Measurements from ENCODE around the gene IL4R.

Gene IL4R

GRCh38 chr16:27308792-27309191 is 5.0 kb upstream of the IL4R start:
- Histone ChIP-seq H3K9ac (ENCODE audit: low read depth, low read length) (no peak overlapping the region), H3K9me3 (ENCODE audit: control insufficient read depth, insufficient read depth, low read length) (no peaks in the 10 kb centered on the region), H3K4me1 (ENCODE audit: control insufficient read depth, insufficient read depth, low read length) (no peaks in the 10 kb centered on the region), H3K27me3 (ENCODE audit: control insufficient read depth, insufficient read depth, low read length) (no peaks in the 10 kb centered on the region), H3K4me3 (ENCODE audit: low read depth, low read length) (no peak overlapping the region), H3K36me3 (ENCODE audit: control insufficient read depth, insufficient read depth, low read length) (no peaks in the 10 kb centered on the region)

- H3K36me3 ChIP-seq (ENCODE audit: control insufficient read depth, insufficient read depth, low read length) = no peaks in the 10 kb centered on the region
- no peaks in the 10 kb centered on the region for H3K9me3 ChIP-seq (ENCODE audit: control insufficient read depth, insufficient read depth, low read length)
- H3K9ac ChIP-seq (ENCODE audit: low read depth, low read length) = no peak overlapping the region
- H3K4me1 ChIP-seq (ENCODE audit: control insufficient read depth, insufficient read depth, low read length) = peaks cover 3% of the 10 kb centered on the region
- no peak overlapping the region for H3K4me3 ChIP-seq (ENCODE audit: low read depth, low read length)
- H3K27me3 ChIP-seq (ENCODE audit: control insufficient read depth, insufficient read depth, low read length) = no peaks in the 10 kb centered on the region
Measured at GRCh38 chr16:27310576-27311447, 3.0 kb upstream of the IL4R start.

GRCh38 chr16:27311448-27311830 is 2.3 kb upstream of the IL4R start:
- H3K9me3 ChIP-seq (ENCODE audit: control insufficient read depth, insufficient read depth, low read length) = no peaks in the 10 kb centered on the region
- H3K27me3 ChIP-seq (ENCODE audit: control insufficient read depth, insufficient read depth, low read length) = no peaks in the 10 kb centered on the region
- no peak overlapping the region for H3K4me3 ChIP-seq (ENCODE audit: low read depth, low read length)
- no peaks in the 10 kb centered on the region for H3K36me3 ChIP-seq (ENCODE audit: control insufficient read depth, insufficient read depth, low read length)
- H3K4me1 ChIP-seq (ENCODE audit: control insufficient read depth, insufficient read depth, low read length) = peaks cover 3% of the 10 kb centered on the region
- no peak overlapping the region for H3K9ac ChIP-seq (ENCODE audit: low read depth, low read length)

GRCh38 chr16:27311897-27312303 is 1.9 kb upstream of the IL4R start:
- no peaks in the 10 kb centered on the region for H3K27me3 ChIP-seq (ENCODE audit: control insufficient read depth, insufficient read depth, low read length)
- no peak overlapping the region for H3K9ac ChIP-seq (ENCODE audit: low read depth, low read length)
- H3K4me3 ChIP-seq (ENCODE audit: low read depth, low read length) = no peak overlapping the region
- H3K36me3 ChIP-seq (ENCODE audit: control insufficient read depth, insufficient read depth, low read length) = no peaks in the 10 kb centered on the region
- peaks cover 3% of the 10 kb centered on the region for H3K4me1 ChIP-seq (ENCODE audit: control insufficient read depth, insufficient read depth, low read length)
- no peaks in the 10 kb centered on the region for H3K9me3 ChIP-seq (ENCODE audit: control insufficient read depth, insufficient read depth, low read length)

GRCh38 chr16:27312580-27313421 is 973 bp upstream of the IL4R start:
- H3K4me1 ChIP-seq (ENCODE audit: control insufficient read depth, insufficient read depth, low read length) = peaks cover 3% of the 10 kb centered on the region
- no peaks in the 10 kb centered on the region for H3K9me3 ChIP-seq (ENCODE audit: control insufficient read depth, insufficient read depth, low read length)
- no peaks in the 10 kb centered on the region for H3K36me3 ChIP-seq (ENCODE audit: control insufficient read depth, insufficient read depth, low read length)
- peak overlapping the region; percentile 45 for H3K4me3 ChIP-seq (ENCODE audit: low read depth, low read length)
- no peaks in the 10 kb centered on the region for H3K27me3 ChIP-seq (ENCODE audit: control insufficient read depth, insufficient read depth, low read length)
- no peak overlapping the region for H3K9ac ChIP-seq (ENCODE audit: low read depth, low read length)

- H3K4me3 ChIP-seq (ENCODE audit: low read depth, low read length) = peak overlapping the region; percentile 62
- no peaks in the 10 kb centered on the region for H3K27me3 ChIP-seq (ENCODE audit: control insufficient read depth, insufficient read depth, low read length)
- H3K9ac ChIP-seq (ENCODE audit: low read depth, low read length) = peak overlapping the region; percentile 88
- H3K36me3 ChIP-seq (ENCODE audit: control insufficient read depth, insufficient read depth, low read length) = no peaks in the 10 kb centered on the region
- no peaks in the 10 kb centered on the region for H3K9me3 ChIP-seq (ENCODE audit: control insufficient read depth, insufficient read depth, low read length)
- peaks cover 15% of the 10 kb centered on the region for H3K4me1 ChIP-seq (ENCODE audit: control insufficient read depth, insufficient read depth, low read length)
Measured at GRCh38 chr16:27314161-27314723, 468 bp downstream of the IL4R start.

- Histone ChIP-seq H3K9ac (ENCODE audit: low read depth, low read length) (no peak overlapping the region), H3K9me3 (ENCODE audit: control insufficient read depth, insufficient read depth, low read length) (no peaks in the 10 kb centered on the region), H3K4me1 (ENCODE audit: control insufficient read depth, insufficient read depth, low read length) (peaks cover 15% of the 10 kb centered on the region), H3K36me3 (ENCODE audit: control insufficient read depth, insufficient read depth, low read length) (no peaks in the 10 kb centered on the region), H3K27me3 (ENCODE audit: control insufficient read depth, insufficient read depth, low read length) (no peaks in the 10 kb centered on the region), H3K4me3 (ENCODE audit: low read depth, low read length) (no peak overlapping the region)
Measured at GRCh38 chr16:27314986-27315332, 1.2 kb downstream of the IL4R start.

GRCh38 chr16:27315333-27316037 is 1.7 kb downstream of the IL4R start:
- no peaks in the 10 kb centered on the region for H3K36me3 ChIP-seq (ENCODE audit: control insufficient read depth, insufficient read depth, low read length)
- H3K9me3 ChIP-seq (ENCODE audit: control insufficient read depth, insufficient read depth, low read length) = no peaks in the 10 kb centered on the region
- no peak overlapping the region for H3K9ac ChIP-seq (ENCODE audit: low read depth, low read length)
- peaks cover 15% of the 10 kb centered on the region for H3K4me1 ChIP-seq (ENCODE audit: control insufficient read depth, insufficient read depth, low read length)
- H3K4me3 ChIP-seq (ENCODE audit: low read depth, low read length) = no peak overlapping the region
- H3K27me3 ChIP-seq (ENCODE audit: control insufficient read depth, insufficient read depth, low read length) = no peaks in the 10 kb centered on the region

- Histone ChIP-seq H3K4me1 (ENCODE audit: control insufficient read depth, insufficient read depth, low read length) (peaks cover 15% of the 10 kb centered on the region), H3K4me3 (ENCODE audit: low read depth, low read length) (no peak overlapping the region), H3K9ac (ENCODE audit: low read depth, low read length) (no peak overlapping the region), H3K9me3 (ENCODE audit: control insufficient read depth, insufficient read depth, low read length) (no peaks in the 10 kb centered on the region), H3K27me3 (ENCODE audit: control insufficient read depth, insufficient read depth, low read length) (no peaks in the 10 kb centered on the region), H3K36me3 (ENCODE audit: control insufficient read depth, insufficient read depth, low read length) (no peaks in the 10 kb centered on the region)
Measured at GRCh38 chr16:27316038-27316680, 2.4 kb downstream of the IL4R start.

- H3K27me3 ChIP-seq (ENCODE audit: control insufficient read depth, insufficient read depth, low read length) = no peaks in the 10 kb centered on the region
- H3K36me3 ChIP-seq (ENCODE audit: control insufficient read depth, insufficient read depth, low read length) = no peaks in the 10 kb centered on the region
- H3K4me1 ChIP-seq (ENCODE audit: control insufficient read depth, insufficient read depth, low read length) = peaks cover 15% of the 10 kb centered on the region
- H3K9me3 ChIP-seq (ENCODE audit: control insufficient read depth, insufficient read depth, low read length) = no peaks in the 10 kb centered on the region
- H3K9ac ChIP-seq (ENCODE audit: low read depth, low read length) = no peak overlapping the region
- H3K4me3 ChIP-seq (ENCODE audit: low read depth, low read length) = no peak overlapping the region
Measured at GRCh38 chr16:27317320-27317719, 3.5 kb downstream of the IL4R start.
